ENCODE results near the gene SHE.

- TF ChIP-seq CTCF (conservative IDR thresholded peaks at IDR 0.05 in 1 of 2, IDR thresholded peaks at IDR 0.05 in 1 of 2; ENCODE audit: extremely low read depth in 1 of 2, insufficient read depth in 1 of 2, low read depth in 1 of 2, low read length in 2 of 2) (no peak), EZH2 (IDR thresholded peaks at IDR 0.05; ENCODE audit: borderline replicate concordance, low read length) (no peak)
These were observed 70.4 kb downstream of the SHE start for GRCh38 chr1:154431586-154432373.

All from mammary epithelial cell (primary cell).